LNCAP (cell line): ENCODE measurements around the gene PALLD.

Experiments
- CTCF ChIP-seq: fragments of 450-650 bp; IDR thresholded peaks from 2 replicates; pipeline ENCODE4 v1.5.1; 2017; ENCODE audit warnings: mild to moderate bottlenecking

Gene PALLD

GRCh38 chr4:168678751-168679366, 182.0 kb downstream of the PALLD start:
- TF ChIP-seq CTCF, result no peak

- TF ChIP-seq CTCF, result no peak
These were observed 182.5 kb downstream of the PALLD start for GRCh38 chr4:168679397-168679796.

GRCh38 chr4:168679819-168680218, 183.0 kb downstream of the PALLD start:
- no peak for TF ChIP-seq CTCF

GRCh38 chr4:168682898-168683500, 186.1 kb downstream of the PALLD start:
- no peak for TF ChIP-seq CTCF

DNA sequence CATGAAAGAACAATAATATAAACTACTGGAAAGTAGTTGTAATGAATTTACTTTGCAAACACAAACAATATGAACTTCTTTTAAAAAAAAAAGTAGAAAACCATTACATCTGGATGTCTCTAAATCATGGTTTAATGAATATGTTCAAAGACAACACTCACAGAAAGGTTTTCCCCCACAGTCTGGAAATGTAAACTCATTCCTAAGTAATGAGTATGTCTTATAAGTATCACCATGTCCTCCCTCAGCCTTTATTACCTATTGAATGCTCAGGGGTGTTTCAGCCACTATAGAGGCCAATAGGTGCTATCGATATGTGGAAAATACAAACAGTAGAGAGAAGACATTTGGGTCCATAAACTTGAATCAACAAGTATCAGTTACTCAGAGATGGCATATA, 186.7 kb downstream of the PALLD start:
- no peak for TF ChIP-seq CTCF

GRCh38 chr4:168685136-168685809, 188.4 kb downstream of the PALLD start:
- no peak for TF ChIP-seq CTCF

GRCh38 chr4:168688584-168688983, 191.7 kb downstream of the PALLD start:
- no peak for TF ChIP-seq CTCF
